Chondrocyte (in vitro differentiated cells): ENCODE measurements around the gene HNRNPLL. TPM values are rescaled to one million over a fixed set of nuclear protein-coding genes. Genes with fewer than 3 reads are reported as not detected.

Experiments
- DNase-seq: peaks from one replicate; pipeline ENCODE4 v3.0.0; 2021; ENCODE audit warnings: mixed read lengths, low spot score
- H3K27ac Mint-ChIP-seq: one replicate; pipeline ENCODE4 v1.8.0; 2021; ENCODE audit warnings: mild to moderate bottlenecking, moderate library complexity, mixed read lengths; ENCODE audit not compliant: unreplicated experiment
- H3K27me3 Mint-ChIP-seq: 2 replicates; pipeline ENCODE4 v1.8.0; 2021; ENCODE audit warnings: low read depth, mixed read lengths
- H3K36me3 Mint-ChIP-seq: 2 replicates; pipeline ENCODE4 v1.8.0; 2021; ENCODE audit warnings: low read depth, mixed read lengths
- H3K4me1 Mint-ChIP-seq: 2 replicates; pipeline ENCODE4 v1.8.0; 2021; ENCODE audit warnings: low read depth, mild to moderate bottlenecking, mixed read lengths
- H3K4me3 Mint-ChIP-seq: one replicate; pipeline ENCODE4 v1.8.0; 2021; ENCODE audit warnings: mild to moderate bottlenecking, moderate library complexity, mixed read lengths; ENCODE audit not compliant: unreplicated experiment
- H3K9me3 Mint-ChIP-seq: 2 replicates; pipeline ENCODE4 v1.8.0; 2021; ENCODE audit warnings: low read depth, mixed read lengths
- CTCF ChIP-seq: fragments of 200-600 bp; sonication (generic); IDR thresholded peaks from 2 replicates; pipeline ENCODE4 v1.5.0; 2021; ENCODE audit warnings: antibody characterized with exemption, mild to moderate bottlenecking, moderate library complexity
- total RNA-seq: library from RNA; stranded (reverse); gene quantifications from 3 replicates; pipeline ENCODE4 v1.2.1, GENCODE V29; 2021

Gene HNRNPLL
- total RNA-seq, 1 donor from 2014 or later: 41.8 TPM

GRCh38 chr2:38532366-38532765, 70.4 kb downstream of the HNRNPLL start:
- no peak for TF ChIP-seq CTCF
- Mint-ChIP-seq H3K27ac (no peak overlapping the region), H3K9me3 (no peaks in the 10 kb centered on the region), H3K36me3 (no peaks in the 10 kb centered on the region), H3K27me3 (peaks cover 1% of the 10 kb centered on the region), H3K4me1 (peaks cover 15% of the 10 kb centered on the region), H3K4me3 (no peak overlapping the region)
- DNase-seq: no peak

- H3K9me3 Mint-ChIP-seq: no peaks in the 10 kb centered on the region
- peaks cover 20% of the 10 kb centered on the region for H3K4me1 Mint-ChIP-seq
- no peak overlapping the region for H3K4me3 Mint-ChIP-seq
- H3K36me3 Mint-ChIP-seq: no peaks in the 10 kb centered on the region
- no peak for DNase-seq
- TF ChIP-seq CTCF: no peak
- H3K27ac Mint-ChIP-seq: no peak overlapping the region
- H3K27me3 Mint-ChIP-seq: peaks cover 1% of the 10 kb centered on the region
These were observed 73.5 kb downstream of the HNRNPLL start for GRCh38 chr2:38529208-38529607.

- no peaks in the 10 kb centered on the region for H3K36me3 Mint-ChIP-seq
- DNase-seq: no peak
- H3K9me3 Mint-ChIP-seq: no peaks in the 10 kb centered on the region
- H3K4me3 Mint-ChIP-seq: peak overlapping the region; percentile 59
- no peak for TF ChIP-seq CTCF
- peaks cover 1% of the 10 kb centered on the region for H3K27me3 Mint-ChIP-seq
- peaks cover 26% of the 10 kb centered on the region for H3K4me1 Mint-ChIP-seq
- peak overlapping the region; percentile 58 for H3K27ac Mint-ChIP-seq
These were observed 74.2 kb downstream of the HNRNPLL start for GRCh38 chr2:38528534-38528933.

- no peak for DNase-seq
- peak overlapping the region; percentile 59 for H3K4me3 Mint-ChIP-seq
- no peaks in the 10 kb centered on the region for H3K9me3 Mint-ChIP-seq
- H3K4me1 Mint-ChIP-seq: peaks cover 28% of the 10 kb centered on the region
- peaks cover 1% of the 10 kb centered on the region for H3K27me3 Mint-ChIP-seq
- TF ChIP-seq CTCF: peak; percentile 59
- no peaks in the 10 kb centered on the region for H3K36me3 Mint-ChIP-seq
- H3K27ac Mint-ChIP-seq: peak overlapping the region; percentile 58
These were observed 74.7 kb downstream of the HNRNPLL start for GRCh38 chr2:38528008-38528442.

- Mint-ChIP-seq H3K36me3 (no peaks in the 10 kb centered on the region), H3K27ac (peak overlapping the region; percentile 65), H3K27me3 (no peaks in the 10 kb centered on the region), H3K9me3 (no peaks in the 10 kb centered on the region), H3K4me3 (peak overlapping the region; percentile 59), H3K4me1 (peaks cover 28% of the 10 kb centered on the region)
- no peak for TF ChIP-seq CTCF
- DNase-seq: no peak
These were observed 75.3 kb downstream of the HNRNPLL start for GRCh38 chr2:38527338-38528007.
